SH-SY5Y (cell line): ENCODE measurements around the gene DIS3L2.

Experiments used
- GATA2 ChIP-seq: IDR thresholded peaks from 2 replicates; pipeline ENCODE4 v1.6.1; 2011; ENCODE audit warnings: mild to moderate bottlenecking, low read depth, low read length
- GATA3 ChIP-seq: IDR thresholded peaks from 2 replicates; pipeline ENCODE4 v1.6.1; 2011; ENCODE audit warnings: low read depth, mild to moderate bottlenecking, low read length, moderate library complexity

DIS3L2 gene

DNA sequence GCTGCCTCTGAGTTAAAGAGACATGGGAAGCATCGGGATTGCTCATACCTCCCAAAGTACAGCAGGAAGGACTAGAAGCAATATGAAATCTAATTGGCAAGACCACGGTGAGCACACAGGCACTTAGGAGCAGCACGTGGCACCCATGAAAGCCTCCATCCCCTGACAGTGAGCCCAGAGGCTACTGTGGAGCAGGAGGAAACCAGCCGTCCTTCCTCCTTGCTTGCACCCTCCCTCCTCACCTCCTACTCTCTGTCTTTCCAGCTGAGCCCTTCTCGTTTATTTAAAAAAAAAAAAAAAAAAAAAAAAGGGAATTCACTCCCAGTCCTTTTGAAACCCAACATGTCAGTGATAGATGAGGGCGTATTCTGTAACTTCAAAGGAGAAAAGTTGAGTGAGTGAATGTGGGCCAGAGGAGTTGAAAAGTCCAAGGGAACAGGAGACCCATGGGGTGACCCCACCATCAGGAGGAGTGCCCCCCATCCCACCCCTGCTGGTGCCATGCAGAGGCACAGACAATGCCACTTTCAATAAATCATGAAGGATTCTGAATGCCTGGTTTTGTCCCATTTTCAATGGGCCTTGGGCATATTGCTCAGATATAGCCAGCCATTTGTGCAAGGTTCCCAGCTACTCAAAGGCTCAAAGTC, 320.5 kb downstream of the DIS3L2 start:
- TF ChIP-seq GATA3 (no peak), GATA2 (no peak)

DNA sequence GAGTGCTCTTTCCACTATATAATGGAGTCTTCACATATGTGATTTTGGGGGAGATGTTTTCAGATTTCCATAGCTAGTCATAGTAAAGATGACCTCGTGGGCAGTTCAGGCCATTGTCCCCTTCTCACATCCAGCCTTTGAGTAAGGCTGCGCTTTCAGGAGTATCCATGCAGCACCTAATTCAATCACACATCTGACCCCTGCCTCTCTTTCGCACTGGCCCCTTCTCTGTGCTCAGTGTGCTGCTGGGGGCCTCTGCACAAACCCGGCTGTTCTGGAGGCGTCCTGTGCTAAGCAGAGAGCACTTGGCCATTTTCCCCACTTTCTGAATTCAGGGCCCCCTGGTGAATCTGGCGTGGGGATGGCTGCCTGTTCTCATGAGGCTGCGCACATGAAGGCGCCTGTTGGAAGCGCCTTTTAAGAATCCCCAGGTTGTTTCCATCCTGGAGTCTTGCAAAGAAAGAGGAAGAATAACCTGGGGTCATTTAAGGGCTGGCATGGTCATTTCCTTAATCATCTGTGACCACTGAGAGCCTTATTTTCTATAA, 321.1 kb downstream of the DIS3L2 start:
- no peak for TF ChIP-seq GATA3
- TF ChIP-seq GATA2 = no peak

GRCh38 chr2:232286001-232286868, 324.7 kb downstream of the DIS3L2 start:
- TF ChIP-seq GATA3 (no peak), GATA2 (peak; percentile 11; the same call in 1 of the 2 replicates)

DNA sequence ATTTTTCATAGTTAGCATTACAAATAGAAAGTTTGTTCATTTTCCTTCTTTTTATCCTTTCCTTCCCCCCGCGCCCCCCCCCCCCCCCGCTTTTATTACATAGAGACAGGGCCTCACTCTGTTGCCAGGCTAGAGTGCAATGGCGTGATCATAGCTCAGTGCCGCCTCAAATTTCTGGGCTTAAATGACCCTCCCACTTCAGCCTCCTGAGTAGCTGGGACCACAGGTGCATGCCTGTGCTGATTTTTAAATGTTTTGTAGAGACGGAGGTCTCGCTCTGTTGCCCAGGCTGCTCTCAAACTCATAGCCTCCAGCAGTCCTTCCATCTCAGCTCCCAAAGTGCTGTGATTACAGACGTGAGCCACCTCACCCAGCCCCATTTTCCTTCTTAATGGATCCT, 325.8 kb downstream of the DIS3L2 start:
- TF ChIP-seq GATA3 (no peak), GATA2 (no peak)

DNA sequence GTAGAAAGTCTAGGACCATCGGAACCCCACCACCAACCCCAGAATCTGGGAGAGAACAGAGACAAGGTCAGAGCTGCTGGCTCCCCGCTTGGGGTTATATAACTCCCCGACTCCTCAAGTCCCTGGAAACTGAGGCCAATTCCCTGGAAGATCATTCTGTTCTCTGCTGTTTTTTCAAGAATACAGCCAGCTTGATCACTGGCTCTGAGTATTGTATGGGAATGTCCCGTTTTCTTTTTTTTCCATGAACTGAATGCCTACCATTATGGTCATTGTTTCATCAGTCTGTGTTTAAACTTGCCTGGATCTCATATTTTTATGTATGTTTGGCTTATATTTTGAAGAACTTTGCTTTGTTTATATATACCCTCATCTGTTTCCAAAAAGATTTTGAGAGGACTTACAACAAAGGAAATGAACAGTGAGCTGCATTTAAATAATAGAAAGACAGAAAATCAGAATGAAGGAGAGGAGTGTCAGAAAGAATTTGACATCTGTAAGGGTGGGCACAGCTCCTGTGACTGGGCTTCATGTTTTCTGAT, 327.0 kb downstream of the DIS3L2 start:
- TF ChIP-seq GATA3 (no peak), GATA2 (no peak)

- no peak for TF ChIP-seq GATA3
- no peak for TF ChIP-seq GATA2
These were observed 329.2 kb downstream of the DIS3L2 start for GRCh38 chr2:232290668-232291067.

- TF ChIP-seq GATA3 = no peak
- TF ChIP-seq GATA2 = no peak
These were observed 329.8 kb downstream of the DIS3L2 start for GRCh38 chr2:232291343-232291742.

DNA sequence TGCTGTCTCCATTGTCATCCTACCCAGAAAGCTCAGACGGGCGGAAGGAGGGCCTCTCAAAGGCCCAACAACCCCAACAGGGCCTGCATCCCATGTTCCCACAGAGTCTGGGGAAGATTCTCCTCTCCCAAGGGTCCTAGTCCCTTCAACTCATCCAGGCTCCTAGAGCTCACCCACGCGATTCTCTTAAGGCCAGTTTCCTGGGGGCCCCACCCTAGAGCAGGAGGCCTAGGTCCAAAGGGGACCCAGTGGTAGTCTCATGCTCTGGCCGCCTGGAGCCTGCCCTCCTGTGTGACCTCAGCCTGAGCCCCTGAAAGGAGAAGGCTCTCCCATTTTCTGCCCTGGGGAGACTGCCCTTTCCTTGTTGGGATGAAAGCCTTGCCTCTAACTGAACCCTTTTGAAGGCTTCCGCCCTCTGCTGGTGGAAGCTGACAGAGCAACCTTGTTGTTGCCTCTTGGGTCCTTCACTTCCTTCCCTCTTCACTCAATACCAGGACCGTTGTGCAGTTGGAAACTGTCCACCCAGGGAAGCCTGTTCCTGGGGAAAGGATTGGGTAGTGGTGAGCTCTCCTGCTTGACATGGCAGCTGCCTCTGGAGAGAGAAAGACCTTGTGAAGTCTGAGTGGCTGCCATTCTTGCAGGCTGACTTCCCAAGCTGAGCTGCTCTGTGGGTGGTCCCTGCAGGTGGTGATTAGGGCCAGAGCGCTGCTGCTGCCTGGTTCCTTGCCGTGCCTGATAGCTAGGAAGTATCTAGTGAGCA, 331.1 kb downstream of the DIS3L2 start:
- TF ChIP-seq GATA2 (no peak), GATA3 (no peak)

DNA sequence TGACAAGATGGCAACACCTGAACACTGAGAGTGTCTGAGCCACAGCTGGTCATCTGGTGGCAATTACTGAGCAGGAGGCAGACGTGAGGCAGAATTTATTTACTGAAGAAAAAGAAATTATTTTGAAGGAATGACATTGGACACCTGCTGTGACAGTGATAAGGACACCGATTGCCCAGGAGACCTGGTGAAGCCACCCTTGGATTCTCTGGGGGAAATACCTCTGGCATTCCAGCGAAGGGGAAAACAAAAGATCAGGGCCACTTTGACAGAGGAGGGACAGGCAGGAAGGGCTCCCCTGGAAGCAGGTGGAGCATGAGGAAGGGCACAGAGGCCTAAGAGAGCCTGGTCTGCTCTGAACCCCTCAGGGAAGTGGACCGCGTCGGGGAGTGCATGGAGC, 331.7 kb downstream of the DIS3L2 start:
- no peak for TF ChIP-seq GATA2
- TF ChIP-seq GATA3 = no peak

DNA sequence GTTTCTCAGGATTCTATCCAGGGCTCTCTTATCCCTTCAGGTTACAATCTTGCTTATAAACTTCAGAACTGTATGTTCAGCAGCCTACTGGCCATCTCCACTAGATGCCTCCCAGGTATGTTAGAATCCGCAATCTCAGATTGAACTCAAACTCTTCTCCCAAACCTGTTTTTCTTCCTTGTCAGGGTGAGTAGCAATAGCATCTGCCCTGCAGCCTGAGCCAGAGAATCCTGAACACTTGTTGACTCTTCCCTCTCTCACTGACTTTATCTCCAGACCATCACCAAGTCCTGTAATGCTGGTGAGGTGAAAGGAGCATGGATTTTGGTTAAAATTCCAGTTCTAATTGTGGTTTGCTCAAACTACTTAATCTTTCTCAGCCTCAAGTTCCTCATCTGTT, 334.5 kb downstream of the DIS3L2 start:
- no peak for TF ChIP-seq GATA3
- no peak for TF ChIP-seq GATA2

DNA sequence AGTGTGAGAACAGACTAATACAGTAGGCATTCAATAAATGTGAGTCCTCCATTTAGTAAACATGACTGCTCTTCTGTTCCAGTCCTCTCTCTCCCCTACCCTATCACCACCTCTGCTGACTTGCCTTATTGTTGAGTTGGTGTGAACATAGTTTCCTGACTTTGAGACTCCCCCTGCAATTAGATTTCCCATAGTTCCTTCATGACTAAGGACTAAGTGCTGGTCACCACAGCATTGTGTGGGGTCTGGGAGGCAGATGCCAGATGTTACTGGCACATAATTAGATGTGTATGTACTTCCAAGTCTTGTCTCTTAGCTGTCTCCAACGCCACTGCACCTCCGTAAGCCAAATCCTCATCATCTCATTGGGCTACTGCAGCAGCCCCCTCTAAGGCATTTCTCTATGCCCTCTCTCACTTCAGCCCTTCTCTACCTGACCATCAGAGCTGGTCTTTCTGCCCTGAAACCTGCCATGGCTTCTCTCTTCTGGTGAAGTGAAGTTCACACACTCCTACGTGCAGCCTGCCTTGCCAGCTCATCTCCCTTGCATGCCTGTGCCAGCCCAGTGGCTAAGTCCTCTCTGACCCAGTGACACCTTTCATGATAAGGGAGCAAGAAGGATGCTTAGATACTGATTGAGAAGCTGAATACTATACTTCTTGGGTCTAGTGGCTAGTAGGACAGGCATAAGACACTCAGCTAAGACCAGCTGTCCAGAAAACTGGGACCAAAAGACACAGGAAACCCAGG, 335.4 kb downstream of the DIS3L2 start:
- TF ChIP-seq GATA2 (no peak), GATA3 (no peak)

- TF ChIP-seq GATA3 (no peak), GATA2 (no peak)
These were observed 337.6 kb downstream of the DIS3L2 start for GRCh38 chr2:232299084-232299483.

DNA sequence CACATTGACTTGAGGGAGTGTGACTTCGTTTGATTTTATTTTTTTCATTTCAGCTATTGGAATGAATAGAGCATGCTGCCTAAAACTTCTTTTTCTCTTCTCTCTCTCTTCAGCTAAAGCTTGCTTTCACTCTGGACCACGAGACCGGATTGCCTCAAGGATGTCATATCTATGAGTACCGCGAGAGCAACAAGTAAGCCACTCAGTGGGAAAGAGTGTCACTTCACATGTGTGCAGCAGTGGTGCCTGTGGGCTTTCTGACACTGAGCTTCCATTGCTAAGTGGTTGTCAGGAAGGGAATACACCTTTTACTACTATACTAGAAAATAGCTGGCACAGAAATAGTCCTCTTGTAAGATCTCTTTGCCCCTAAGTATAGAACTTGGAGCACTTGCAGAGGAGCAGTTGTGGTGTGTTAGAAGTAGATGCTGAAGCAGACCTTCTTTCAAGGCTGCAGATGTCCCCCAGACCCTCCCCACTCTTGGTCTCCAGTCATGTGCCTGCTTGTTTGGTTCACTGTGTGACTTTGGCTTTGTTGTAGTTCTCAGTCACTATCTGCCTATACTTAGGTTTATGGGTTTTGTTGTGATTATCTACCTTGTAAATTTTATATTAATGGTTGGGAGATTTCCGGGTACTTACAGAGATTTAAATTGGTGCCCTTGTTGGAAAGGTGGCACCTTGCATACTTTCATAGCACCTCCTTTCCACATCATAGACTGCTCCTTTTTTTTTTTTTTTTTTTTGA, 338.6 kb downstream of the DIS3L2 start:
- TF ChIP-seq GATA2 = no peak
- TF ChIP-seq GATA3 = no peak
